HG02884 (cell line): ENCODE measurements around the gene ADRA2B.

Experiments
- ATAC-seq: cut with Tn5 transposase; IDR thresholded peaks from one replicate; pipeline ENCODE4 v1.9.1; 2021; ENCODE audit warnings: mild to moderate bottlenecking, moderate library complexity; ENCODE audit not compliant: unreplicated experiment

Gene ADRA2B

DNA sequence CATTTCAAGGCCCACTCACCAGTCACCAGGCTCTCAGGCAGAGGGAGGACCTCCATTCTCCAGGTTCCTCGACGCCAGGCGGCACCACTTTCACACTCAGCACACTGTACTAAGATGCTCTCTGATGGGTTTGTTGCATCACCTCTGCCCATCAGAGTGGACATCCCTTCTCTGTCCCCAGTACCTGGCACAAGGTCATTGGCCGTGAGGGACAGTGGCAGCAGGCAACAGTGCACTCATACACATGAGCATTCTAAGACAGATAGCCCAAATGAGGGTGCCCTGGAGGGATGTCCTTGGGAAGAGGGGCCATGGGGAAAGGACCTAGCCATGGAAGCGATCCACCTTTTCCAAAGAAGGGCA, 3.0 kb upstream of the ADRA2B start:
- no peak for ATAC-seq

DNA sequence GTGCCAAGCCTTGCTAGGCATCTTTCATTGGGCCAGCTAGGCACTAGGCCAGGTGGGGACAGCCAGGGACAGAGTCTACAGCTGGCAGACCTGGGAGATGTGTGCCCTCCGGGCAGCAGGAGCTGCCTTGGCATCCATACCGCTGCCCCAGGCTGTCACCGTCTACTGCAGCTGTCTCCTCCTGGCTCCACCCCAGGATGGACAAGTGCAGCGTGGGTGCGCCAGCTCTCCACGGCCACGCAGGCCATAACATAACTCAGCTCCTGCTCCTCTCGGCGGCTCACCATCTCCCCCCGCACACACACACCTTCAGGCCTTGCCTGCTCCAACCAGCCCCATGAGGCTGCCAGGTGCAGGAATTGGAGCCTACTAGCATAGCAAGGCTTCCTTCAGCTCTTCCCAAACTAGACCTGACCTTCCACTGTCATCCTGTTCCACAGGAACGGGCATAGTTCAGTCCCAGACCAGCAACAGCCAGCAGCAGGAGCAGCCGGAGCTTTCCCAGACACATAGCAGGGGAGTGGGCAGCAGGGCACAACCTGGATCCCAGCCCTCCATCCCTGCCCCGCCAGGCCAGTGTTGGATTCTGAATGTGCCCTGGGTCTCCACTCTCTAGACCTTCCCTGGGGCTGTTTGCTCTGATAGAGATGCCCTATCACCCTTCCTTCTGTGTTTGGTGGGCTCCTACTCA, 2.5 kb upstream of the ADRA2B start:
- ATAC-seq, result no peak

DNA sequence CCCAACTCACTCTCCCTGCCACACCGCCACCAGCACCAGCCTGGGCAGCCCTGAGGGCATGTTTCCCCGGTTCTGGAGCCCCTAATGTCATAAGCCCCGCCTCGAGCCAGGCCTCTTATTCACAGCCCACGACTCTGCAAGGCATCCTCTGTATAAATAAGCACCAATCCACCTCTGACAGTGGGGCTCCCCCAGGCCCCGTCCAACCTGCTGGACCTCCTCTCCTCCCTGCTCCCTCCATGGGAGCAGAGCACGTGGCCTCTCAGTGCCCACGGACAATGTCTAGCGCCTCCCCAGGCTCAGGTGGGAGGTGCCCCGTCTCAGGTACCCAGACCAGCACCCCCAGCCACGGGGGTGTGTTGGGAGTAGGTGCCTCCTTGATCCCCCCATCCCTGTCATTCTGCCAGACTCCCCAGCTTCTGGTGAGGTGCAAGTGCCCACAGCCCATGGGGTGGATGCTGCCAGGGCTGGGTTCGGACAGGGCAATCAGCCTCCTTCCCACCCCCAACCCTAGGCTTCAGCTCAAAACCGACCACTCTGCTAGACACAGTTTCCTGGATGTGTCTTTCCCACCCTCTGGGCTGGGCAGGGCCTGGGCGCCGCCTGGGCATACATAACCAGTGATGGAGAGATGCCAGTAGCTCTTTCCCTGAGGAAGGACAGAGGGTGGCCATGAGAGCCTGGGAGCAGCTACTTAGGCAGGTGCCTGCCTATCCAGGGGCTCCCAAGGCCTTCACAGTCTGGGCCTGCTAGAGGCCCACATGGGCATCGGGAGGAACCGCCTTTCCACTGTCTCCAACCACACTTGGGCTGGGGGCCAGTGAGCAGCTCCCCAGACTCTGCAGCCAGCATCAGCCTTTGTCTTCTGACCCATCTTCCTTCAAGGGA, 1.6 kb upstream of the ADRA2B start:
- no peak for ATAC-seq

DNA sequence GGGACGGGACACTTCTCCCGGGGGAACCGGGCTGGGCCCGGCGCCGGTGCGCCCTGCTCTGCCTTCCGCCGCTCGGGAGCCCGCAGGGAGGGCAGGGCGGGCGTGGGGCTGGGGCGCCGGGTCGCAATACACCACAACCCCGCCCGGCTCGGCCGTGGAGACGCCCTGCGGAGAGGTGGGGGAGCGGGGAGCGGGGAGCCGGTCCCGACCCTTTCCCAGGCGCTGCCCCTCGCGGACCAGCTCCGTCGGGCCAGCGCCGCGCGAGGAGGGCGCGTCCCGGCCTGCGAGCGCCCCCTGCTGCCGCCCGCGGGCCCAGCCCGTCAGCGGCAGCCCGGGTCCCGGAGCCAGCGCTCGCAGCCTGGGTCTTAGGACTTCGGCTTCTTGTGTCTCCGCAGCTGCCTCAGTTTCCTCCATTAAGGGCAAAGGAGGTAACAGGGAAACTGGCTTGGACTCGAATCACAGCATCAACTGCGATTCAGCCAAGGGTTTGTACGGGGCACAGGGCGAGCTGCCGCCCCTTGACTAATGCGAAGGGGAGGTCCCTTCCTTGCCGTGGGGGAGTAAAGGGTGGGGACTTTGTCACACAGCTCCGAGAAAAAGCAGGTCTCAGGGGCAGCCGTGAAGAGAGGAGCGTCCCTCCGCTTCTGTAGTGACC, 635 bp upstream of the ADRA2B start:
- ATAC-seq, result peak; percentile 58

DNA sequence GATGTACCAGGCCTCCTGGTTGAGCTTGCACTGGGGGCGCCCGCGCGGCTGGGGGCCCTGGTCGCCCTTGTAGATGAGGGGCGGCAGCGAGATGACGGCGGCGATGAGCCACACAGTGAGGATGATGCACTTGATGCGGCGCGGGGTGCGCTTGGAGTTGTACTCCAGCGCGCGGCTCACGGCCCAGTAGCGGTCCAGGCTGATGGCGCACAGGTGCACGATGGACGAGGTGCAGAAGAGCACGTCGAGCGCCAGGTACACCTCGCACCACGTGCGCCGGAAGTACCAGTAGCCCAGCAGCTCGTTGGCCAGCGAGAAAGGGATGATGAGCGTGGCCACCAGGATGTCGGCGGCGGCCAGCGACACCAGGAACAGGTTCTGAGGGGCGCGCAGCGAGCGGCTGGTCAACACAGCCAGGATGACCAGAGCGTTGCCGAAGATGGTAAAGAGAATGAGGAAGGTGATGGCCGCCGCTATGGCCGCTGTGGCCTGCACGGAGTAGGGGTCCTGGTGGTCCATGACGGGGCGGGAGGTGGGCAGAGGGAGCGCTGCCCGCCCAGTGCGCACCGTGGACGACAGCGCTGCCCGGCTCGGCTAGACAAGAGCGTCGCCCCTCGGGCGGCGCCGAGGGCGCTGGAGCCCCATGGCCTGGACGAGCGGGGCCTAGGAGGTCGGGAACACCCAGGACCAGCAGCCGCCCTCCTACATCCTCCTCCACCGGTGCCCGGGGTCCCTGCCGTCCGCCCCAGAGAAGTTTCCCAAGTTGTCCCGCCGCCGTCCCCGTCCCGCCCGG, 544 bp downstream of the ADRA2B start:
- ATAC-seq, result no peak

DNA sequence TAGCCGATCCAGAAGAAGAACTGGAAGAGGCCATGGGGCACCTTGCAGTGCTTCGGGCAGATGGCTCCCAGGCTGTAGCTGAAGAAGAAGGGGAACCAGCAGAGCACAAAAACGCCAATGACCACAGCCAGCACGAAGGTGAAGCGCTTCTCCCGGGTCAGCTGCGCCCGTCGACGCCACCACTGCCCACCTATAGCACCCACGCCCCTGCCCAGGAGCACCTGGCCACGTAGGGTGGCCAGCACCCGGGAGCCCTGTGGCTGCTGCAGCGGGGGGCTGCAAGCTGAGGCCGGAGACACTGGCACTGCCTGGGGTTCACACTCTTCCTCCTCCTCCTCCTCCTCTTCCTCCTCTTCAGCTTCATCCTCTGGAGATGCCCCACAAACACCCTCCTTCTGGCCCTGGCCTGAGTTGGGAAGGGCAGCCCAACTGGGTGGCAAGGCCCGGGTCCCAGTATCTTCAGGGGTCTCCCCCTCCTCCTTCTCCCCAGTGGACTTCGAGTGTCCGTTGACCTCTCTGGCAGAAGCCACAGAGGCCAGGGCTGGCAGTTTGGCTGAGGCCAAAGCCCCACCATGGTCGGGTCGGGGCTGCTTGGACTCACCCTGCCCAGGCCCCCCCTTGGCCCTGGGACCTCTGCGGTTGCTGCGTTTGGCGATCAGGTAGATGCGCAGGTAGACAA, 1.3 kb downstream of the ADRA2B start:
- ATAC-seq, result no peak

DNA sequence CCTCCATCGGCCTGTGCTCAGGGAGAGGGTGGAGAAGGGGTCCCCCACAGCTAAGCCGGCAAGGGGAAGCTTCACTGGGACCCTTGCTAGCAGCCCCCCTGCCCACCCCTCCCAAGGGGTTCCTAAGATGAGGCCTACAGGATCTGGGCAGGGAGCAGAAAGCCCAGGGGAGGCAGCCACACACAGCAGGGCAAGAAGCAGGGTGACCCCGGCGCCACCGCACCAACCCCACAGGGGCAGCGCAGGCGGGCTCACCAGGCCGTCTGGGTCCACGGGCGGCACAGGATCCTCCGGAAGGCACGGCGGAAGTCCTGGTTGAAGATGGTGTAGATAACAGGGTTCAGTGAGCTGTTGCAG, 1.8 kb downstream of the ADRA2B start:
- ATAC-seq, result no peak

DNA sequence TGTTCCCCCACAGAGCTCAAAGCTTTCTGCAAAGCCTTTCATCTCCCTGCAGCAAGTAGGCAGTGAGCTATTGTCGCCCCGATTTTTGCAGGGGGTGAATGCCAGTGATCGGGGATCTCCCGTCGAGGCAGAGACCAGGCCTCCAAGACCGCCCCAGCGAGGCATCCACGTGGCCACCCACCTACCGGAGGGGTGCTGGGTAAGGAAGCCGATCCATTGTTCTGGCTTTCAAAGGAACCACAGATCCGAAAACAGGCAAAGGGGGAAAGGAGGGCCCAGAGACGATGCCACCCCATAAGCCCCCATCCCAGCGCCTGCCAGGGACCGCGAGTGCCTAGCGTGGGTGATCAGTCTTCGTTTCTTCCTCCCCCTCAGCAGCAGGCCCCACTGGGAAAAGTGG, 2.4 kb downstream of the ADRA2B start:
- ATAC-seq, result no peak

DNA sequence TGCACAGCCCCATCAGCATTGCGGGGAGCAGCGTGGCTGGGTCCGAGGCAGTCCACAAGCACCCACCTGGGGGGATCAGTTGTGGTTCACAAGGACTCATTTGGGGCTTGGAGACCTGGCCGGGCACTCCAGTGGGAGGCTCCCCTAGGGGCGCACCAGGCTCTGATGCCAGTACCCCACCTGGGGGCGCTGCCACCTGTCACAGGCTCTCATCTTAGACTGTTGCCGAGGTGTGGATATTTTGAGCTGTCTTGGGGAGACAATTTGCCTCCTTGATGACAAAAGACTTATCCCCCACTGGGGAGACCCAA, 3.0 kb downstream of the ADRA2B start:
- ATAC-seq, result no peak

DNA sequence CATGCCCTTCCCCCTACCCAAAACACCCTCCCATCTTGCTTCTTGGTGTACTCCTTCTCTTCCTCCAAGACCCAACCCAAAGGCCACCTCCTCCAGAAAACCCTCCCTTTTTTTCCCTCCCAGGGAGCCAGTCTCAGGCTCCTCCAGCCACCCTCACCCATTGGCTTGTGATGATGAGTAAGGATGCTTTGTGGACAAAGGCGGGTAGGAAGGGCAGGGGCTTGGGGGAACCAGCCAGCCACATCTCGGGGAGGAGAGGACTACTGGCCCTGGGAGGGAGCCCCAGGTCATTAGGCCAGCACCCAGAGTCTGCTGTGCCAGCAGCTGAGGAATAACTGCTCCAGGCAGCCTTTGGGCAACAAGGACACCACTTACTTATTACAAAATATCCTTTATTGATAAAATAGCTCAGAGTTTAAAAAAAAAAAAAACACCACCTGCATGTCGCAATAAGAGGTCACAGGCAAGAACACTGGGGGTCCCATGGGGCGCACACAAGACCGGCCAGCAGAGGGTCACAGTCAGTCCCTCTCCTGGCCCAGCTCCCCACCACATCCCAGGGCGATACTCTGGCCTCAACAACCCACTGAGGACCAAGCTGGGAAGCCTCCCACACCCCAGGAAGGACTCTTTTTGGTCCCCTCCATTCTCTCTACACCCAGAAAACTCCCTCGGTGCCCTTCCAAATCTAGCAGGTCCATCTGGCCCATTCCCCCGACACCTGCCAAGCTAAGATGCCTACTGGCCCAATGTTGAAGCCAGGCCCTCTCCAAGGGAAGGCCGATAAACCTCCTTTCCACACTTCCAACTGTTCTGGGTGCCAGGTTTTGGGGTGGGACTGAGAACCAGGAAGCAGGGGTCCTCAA, 3.6 kb downstream of the ADRA2B start:
- no peak for ATAC-seq

DNA sequence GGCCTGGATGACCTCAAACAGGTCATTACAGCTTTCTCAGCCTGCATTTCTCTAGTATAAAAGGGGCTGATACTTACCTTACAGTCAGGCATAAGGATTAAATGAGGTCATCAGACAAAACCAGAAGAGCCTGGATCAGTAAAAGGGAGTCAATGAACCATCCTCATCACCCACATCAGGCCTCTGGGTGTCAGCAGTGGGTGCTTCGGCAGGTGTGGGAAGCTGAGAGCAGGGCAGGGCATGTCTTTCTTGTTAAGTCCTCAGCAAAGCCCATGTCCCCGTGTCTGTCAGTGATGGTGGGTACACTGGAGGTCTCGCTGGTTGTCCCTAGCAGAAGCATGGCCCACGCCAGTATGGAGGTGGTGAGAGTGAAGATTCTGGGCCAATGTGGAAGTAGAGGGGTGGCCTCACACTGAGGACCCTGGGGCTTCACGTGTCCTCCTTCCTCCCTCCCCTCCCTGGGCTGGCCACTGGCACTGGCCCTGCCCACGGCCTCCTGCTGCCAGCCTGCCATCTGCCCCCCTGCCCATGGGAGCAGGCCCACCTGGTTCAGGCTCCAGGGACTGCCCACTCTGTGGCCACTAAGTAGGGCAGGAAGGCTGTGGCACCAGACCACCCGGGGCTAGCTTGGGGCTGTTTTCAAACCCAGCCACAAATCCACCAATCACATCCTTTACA, 4.4 kb downstream of the ADRA2B start:
- ATAC-seq, result no peak

DNA sequence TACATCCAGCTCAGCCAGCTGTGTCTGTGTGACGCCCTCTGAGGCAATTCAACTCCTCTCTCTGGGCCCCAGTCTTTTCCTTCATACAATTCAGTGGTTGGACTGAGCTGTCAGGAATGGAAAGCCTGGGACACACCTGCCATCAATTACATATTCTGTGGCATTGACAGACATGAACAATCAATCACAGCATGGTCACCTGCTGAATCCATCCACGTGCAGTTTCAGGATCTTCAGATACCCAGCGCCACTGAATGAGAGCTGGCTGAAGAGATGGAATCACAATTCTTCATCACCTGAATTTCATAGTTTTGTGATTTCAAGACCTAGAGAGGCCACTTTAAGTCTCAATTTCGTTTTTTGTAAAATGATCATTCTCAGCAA, 5.1 kb downstream of the ADRA2B start:
- ATAC-seq, result no peak

DNA sequence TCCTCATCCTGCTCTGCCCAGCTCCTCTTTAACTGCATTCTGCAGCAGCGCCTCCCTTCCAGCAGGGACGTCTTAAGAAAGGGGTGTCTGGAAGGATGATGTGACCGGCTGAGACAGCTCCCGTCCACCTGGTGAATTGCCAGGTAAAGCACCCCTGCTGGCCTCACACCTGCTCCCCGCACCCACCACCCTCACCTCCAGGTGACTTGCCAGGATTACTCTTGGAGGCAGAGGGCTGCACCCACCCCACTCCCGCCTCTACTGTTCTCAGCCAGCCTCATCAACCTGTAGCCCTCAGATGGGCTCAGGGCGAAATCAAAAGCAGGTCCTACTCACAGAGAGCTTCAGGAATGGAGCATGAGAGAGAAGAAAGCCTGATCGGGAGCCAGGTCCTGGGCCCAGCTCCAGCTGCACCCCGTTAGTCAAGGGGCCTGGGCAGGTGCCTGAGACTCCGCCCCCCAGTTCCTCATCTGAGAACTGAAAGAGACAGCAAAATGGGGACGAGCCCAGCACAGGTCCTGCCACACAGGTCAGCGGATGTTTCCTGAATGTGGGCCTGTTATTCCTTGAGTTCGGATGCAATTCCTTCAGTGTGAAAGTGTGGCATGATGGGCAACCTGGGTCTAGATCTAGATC, 5.6 kb downstream of the ADRA2B start:
- ATAC-seq, result no peak

DNA sequence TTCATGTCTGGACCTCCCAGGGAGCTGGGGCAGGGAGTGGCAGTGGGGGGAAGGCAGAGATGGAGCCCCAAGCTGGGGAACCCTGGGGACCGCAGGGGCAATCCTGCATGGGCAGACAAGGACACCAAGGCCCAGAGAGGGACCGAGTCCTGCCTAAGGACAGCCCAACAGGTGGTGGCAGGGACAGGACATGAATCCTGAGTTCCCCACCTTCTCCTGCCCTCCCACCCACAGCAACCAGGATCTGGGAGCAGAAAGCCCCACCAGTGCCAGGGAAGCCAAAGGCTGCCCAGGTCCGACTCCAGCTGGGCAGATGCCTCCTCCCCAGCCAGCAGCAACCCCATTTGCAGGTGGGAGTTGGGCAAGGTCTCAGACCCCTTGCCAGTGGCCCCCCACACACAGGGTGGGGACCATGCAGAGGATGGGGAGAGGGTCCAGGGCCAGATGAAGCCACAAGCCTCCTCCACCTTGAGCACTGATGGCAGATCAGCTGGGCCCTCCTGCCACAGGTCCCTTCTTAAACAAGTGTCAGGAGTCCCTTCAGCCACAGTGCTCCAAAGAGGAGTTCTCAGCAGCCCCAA, 6.3 kb downstream of the ADRA2B start:
- no peak for ATAC-seq

DNA sequence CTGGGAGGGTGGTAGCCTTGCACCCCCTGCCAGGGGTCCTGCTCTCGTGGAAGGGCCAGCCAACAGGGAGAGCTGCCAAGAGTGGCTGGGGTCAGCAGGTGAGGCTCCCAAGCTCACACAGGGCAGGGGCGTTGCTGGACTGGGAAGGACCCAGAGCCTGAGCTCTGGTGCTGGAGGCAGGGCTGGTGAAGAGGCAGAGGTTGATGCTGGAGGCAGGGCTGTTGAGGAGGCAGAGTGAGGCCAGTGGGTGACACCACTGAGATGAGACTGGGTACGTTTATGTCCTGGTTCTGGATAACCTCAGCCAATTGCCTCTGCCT, 7.0 kb downstream of the ADRA2B start:
- ATAC-seq, result no peak

DNA sequence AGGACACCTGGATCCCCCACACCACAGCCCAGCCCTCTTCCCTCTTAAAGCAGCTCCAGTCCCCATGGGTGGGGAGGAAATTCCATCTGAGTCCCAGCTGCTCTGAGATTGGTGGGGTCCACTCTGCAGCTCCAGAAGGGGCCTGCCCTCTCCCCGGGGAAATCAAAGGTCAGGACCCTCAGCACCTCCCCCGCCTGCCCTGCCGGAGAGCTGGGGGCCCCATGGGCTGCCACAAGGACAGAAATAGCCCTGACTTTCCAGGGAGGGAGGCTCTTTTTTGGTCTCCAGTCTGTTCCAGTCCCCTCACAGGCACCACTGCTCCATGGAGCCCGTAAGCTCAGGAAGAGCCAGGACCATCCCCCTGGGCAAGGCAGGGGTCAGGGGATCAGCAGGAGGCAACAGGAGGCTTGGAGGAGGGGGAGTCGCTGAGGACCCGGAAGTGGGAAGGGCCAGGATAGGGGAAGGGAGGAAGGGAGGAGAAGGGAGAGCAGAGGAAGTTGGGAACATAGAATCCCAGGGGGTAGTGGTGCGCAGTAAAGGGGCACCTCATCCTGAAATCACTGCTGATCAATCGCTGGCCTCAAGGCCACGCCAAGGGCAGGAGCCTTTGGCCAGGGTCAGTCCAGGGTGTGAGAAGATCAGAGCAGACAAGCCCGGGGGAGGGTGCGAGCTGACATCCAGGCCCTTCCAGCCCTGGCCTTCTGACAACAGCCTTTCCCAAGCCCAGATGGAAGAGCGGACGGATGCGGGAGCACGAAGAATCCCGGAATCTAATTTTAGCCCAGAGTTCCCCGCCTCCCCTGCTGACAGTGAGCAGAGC, 7.6 kb downstream of the ADRA2B start:
- no peak for ATAC-seq

DNA sequence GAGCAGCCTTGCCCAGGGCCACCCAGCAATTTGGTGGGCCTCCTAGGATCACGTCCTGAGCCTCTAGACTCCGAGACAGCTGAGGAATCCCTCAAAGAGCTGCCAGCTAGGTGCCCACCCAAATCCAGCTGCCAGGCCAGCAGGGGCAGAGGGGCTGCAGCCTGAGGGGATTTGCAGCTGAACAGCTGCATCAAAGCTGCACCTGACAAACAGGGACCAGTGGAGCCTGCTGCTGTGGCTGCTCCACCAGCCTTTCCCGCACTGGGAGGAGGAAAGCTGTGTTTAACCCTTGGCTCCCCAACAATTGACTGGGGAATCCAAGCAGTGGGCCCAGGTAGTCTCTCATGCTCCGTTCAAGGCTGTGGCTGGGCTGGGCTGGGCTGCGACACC, 8.2 kb downstream of the ADRA2B start:
- no peak for ATAC-seq

DNA sequence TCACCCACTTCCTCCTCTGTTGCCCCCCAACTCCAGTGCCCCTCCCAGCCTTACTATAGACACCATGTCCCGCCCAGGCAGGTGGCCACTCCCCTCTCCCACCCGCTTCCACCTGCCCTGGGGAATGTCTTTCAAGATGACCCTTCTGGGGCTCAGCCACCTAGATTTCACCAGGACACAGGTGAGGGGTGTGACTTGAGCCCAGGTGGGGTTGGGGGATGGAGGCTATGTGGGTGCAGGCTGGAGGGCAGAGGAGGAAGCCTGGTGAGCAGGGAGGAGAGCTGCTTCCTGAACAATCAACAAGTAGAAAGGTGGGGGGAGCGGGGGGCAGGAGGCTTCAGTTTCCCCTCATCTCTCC, 8.7 kb downstream of the ADRA2B start:
- no peak for ATAC-seq
